Tibial artery (tissue), 4 donors: Measurements from ENCODE around the gene SMAD6.

Experiments
- DNase-seq, 2 donors: peaks; one replicate each; pipeline ENCODE4 v3.0.0-alpha.2; 2019
- H3K27ac ChIP-seq, 2 donors: fragments of 200-600 bp; sonication (generic) in 1 of 2; 1 replicate in 1 of 2; 2 replicates in 1 of 2; pipeline ENCODE4 v1.5.1; 2018 to 2019; ENCODE audit warnings: mild to moderate bottlenecking in 1 of 2
- H3K27me3 ChIP-seq, 2 donors: fragments of 200-600 bp; sonication (generic) in 1 of 2; one replicate each; pipeline versions ENCODE4 v1.5.1 to v1.6.0; 2016 to 2019
- H3K36me3 ChIP-seq, 3 donors: fragments of 200-600 bp; sonication (generic) in 2 of 3; one replicate each; pipeline ENCODE4 v1.5.1; 2016 to 2019; ENCODE audit warnings: mild to moderate bottlenecking in 2 of 3
- H3K4me1 ChIP-seq, 4 donors: fragments of 200-600 bp; sonication (generic) in 2 of 4; 1 replicate in 3 of 4; 2 replicates in 1 of 4; pipeline ENCODE4 v1.5.1; 2016 to 2019
- H3K4me3 ChIP-seq, 2 donors: fragments of 200-600 bp; sonication (generic) in 1 of 2; 1 replicate in 1 of 2; 2 replicates in 1 of 2; pipeline ENCODE4 v1.5.1; 2018 to 2019; ENCODE audit warnings: mild to moderate bottlenecking in 2 of 2
- H3K9me3 ChIP-seq, 3 donors: fragments of 200-600 bp; sonication (generic) in 1 of 3; one replicate each; pipeline ENCODE4 v1.5.1; 2016 to 2019
- CTCF ChIP-seq, 2 experiments: fragments of 200-600 bp in 1 of 2; fragments of 450-650 bp in 1 of 2; IDR thresholded peaks; one replicate each; pipeline ENCODE4 v1.5.1; 2017 to 2019; ENCODE audit warnings: antibody characterized with exemption in 2 of 2, mild to moderate bottlenecking in 1 of 2, moderate library complexity in 1 of 2
- intact Hi-C: fragments of 100-400 bp; cut with DNase I; formaldehyde crosslinking; loops from one replicate; pipeline ENCODE4 v1.15.0; 2023; ENCODE audit warnings: low total_unique reads

Gene SMAD6

GRCh38 chr15:66670762-66671580 lies 31.1 kb upstream of the SMAD6 start:
- intact Hi-C loops: no loop called here
- DNase-seq: no peak
- no peaks in the 10 kb centered on the region for H3K27me3 ChIP-seq
- no peak for TF ChIP-seq CTCF (IDR thresholded peaks at IDR 0.05)
- no peak overlapping the region for H3K4me3 ChIP-seq
- no peaks in the 10 kb centered on the region for H3K36me3 ChIP-seq
- no peaks in the 10 kb centered on the region for H3K4me1 ChIP-seq
- H3K9me3 ChIP-seq: no peaks in the 10 kb centered on the region
- no peak overlapping the region for H3K27ac ChIP-seq

GRCh38 chr15:66672867-66673266 lies 29.2 kb upstream of the SMAD6 start:
- Histone ChIP-seq H3K4me3 (no peak overlapping the region), H3K9me3 (no peaks in the 10 kb centered on the region), H3K36me3 (no peaks in the 10 kb centered on the region), H3K4me1 (no peaks in the 10 kb centered on the region), H3K27me3 (no peaks in the 10 kb centered on the region), H3K27ac (no peak overlapping the region)
- no peak for TF ChIP-seq CTCF (IDR thresholded peaks at IDR 0.05)
- intact Hi-C loops: no loop called here
- no peak for DNase-seq

GRCh38 chr15:66673410-66674322 lies 28.4 kb upstream of the SMAD6 start:
- no peaks in the 10 kb centered on the region for H3K4me1 ChIP-seq
- H3K27me3 ChIP-seq: no peaks in the 10 kb centered on the region
- intact Hi-C loops: no loop called here
- no peak for DNase-seq
- TF ChIP-seq CTCF (IDR thresholded peaks at IDR 0.05): no peak
- no peak overlapping the region for H3K27ac ChIP-seq
- no peaks in the 10 kb centered on the region for H3K36me3 ChIP-seq
- no peak overlapping the region for H3K4me3 ChIP-seq
- no peaks in the 10 kb centered on the region for H3K9me3 ChIP-seq

GRCh38 chr15:66674756-66675155 lies 27.3 kb upstream of the SMAD6 start:
- H3K4me3 ChIP-seq: no peak overlapping the region
- intact Hi-C loops: no loop called here
- no peak for TF ChIP-seq CTCF (IDR thresholded peaks at IDR 0.05)

GRCh38 chr15:66675446-66675845 lies 26.6 kb upstream of the SMAD6 start:
- Histone ChIP-seq H3K4me3 (no peak overlapping the region), H3K27me3 (no peaks in the 10 kb centered on the region), H3K9me3 (no peaks in the 10 kb centered on the region), H3K36me3 (no peaks in the 10 kb centered on the region), H3K4me1 (no peaks in the 10 kb centered on the region), H3K27ac (no peak overlapping the region)
- intact Hi-C loops: no loop called here
- no peak for DNase-seq
- TF ChIP-seq CTCF (IDR thresholded peaks at IDR 0.05): no peak

More at GRCh38 chr15:66674756-66675155, 27.3 kb upstream of the SMAD6 start:
- Histone ChIP-seq H3K9me3 (no peaks in the 10 kb centered on the region), H3K27me3 (no peaks in the 10 kb centered on the region), H3K27ac (no peak overlapping the region), H3K36me3 (no peaks in the 10 kb centered on the region), H3K4me1 (no peaks in the 10 kb centered on the region)
- DNase-seq: no peak
